ENCODE data around the gene RANBP10. TPM values are rescaled to one million over a fixed set of nuclear protein-coding genes. Genes with fewer than 3 reads are reported as not detected.
"Not testable (repeated sequence)": the region's sequence is repeated elsewhere in the genome, so short reads cannot be mapped to it uniquely, and the experiment has no call there.

Gene RANBP10
- total RNA-seq, 1 donor from 2014 or later: 21.7 TPM

DNA sequence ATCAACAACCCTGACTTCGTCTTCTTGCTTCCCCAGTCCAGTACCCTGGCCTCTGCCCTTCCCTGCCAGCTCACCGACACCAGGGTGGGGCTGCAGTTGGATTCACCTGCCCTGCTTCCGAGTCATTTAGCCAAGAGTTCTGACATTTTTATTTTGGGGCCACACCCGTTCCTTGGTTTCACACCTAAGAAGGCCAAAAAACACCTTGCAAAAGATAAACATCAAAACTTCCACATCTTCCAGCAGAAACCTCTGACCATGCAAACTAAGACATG lies 45.5 kb downstream of the RANBP10 start:
- no peak for DNase-seq (ENCODE audit: low read depth, low spot score)
- Mint-ChIP-seq H3K27me3 (ENCODE audit: low read depth) (no peaks in the 10 kb centered on the region), H3K27ac (ENCODE audit: unreplicated experiment) (peak overlapping the region; percentile 29), H3K36me3 (ENCODE audit: low read depth) (peaks cover 4% of the 10 kb centered on the region), H3K9me3 (no peaks in the 10 kb centered on the region), H3K4me3 (no peak overlapping the region), H3K4me1 (no peaks in the 10 kb centered on the region)
- TF ChIP-seq, protein P1, sequence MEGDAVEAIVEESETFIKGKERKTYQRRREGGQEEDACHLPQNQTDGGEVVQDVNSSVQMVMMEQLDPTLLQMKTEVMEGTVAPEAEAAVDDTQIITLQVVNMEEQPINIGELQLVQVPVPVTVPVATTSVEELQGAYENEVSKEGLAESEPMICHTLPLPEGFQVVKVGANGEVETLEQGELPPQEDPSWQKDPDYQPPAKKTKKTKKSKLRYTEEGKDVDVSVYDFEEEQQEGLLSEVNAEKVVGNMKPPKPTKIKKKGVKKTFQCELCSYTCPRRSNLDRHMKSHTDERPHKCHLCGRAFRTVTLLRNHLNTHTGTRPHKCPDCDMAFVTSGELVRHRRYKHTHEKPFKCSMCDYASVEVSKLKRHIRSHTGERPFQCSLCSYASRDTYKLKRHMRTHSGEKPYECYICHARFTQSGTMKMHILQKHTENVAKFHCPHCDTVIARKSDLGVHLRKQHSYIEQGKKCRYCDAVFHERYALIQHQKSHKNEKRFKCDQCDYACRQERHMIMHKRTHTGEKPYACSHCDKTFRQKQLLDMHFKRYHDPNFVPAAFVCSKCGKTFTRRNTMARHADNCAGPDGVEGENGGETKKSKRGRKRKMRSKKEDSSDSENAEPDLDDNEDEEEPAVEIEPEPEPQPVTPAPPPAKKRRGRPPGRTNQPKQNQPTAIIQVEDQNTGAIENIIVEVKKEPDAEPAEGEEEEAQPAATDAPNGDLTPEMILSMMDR (conservative IDR thresholded peaks at IDR 0.05): no peak

DNA sequence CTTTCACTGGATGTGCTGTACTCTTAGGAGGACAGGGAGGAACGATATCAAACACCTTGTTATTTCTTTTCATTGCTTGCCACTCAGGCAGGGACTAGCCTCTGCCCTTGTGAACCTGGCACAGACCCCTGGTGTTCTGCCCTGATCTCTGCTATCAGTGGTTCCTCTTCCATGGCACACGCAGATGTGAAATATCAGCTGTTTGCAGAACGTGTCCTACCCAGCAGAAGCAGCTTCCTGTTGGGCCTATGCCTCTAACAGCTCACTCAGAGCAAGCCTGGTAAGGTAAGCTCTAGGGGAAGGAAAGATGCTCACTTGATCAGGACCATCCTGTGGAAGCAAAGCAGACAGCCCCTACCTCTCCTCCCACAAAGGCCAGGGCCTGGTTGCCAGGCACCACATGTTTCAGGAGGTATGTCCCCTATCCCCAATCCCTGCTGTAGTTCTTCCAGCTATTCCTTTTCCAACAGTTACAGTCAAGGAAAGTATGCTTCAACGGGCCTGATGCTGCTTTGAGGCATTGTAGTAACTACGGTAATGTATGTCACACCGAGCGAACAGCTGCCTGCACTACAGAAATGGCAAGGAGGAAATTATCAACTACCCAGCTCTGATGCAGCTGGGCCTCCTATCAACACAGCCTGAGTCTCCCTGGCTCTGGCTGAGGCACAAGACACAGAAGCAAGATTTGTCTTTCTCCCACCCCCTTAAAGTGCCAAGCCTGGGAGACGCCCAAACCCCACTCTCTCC lies 46.0 kb downstream of the RANBP10 start:
- Mint-ChIP-seq H3K36me3 (ENCODE audit: low read depth) (peaks cover 4% of the 10 kb centered on the region), H3K27me3 (ENCODE audit: low read depth) (no peaks in the 10 kb centered on the region), H3K4me1 (no peaks in the 10 kb centered on the region), H3K4me3 (no peak overlapping the region), H3K27ac (ENCODE audit: unreplicated experiment) (peak overlapping the region; percentile 65), H3K9me3 (no peaks in the 10 kb centered on the region)
- TF ChIP-seq, protein P1 (conservative IDR thresholded peaks at IDR 0.05): no peak
- no peak for DNase-seq (ENCODE audit: low read depth, low spot score)

DNA sequence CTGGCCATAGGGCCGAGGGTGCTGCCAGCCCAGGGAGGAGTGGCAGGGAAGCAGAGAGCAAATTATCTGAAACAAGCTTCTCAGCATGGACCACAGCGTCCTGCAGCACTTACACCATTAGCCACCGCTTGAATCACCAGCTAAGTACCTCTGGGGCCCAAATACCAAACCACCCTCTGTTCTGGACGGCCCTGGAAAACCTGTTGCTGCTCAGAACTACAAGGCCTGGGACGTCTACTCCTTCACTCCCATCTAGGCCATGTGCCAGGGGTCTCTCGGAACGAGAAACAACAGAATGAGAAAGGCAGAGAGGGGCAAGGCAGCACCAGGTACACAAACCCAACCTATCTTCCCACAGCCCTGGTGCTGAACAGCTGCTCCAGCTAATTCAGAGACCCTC lies 47.4 kb downstream of the RANBP10 start:
- Mint-ChIP-seq H3K36me3 (ENCODE audit: low read depth) (peaks cover 4% of the 10 kb centered on the region), H3K27ac (ENCODE audit: unreplicated experiment) (peak overlapping the region; percentile 35), H3K9me3 (no peaks in the 10 kb centered on the region), H3K4me1 (no peaks in the 10 kb centered on the region), H3K27me3 (ENCODE audit: low read depth) (no peaks in the 10 kb centered on the region), H3K4me3 (no peak overlapping the region)
- DNase-seq (ENCODE audit: low read depth, low spot score): no peak
- TF ChIP-seq, protein P1 (conservative IDR thresholded peaks at IDR 0.05): no peak

DNA sequence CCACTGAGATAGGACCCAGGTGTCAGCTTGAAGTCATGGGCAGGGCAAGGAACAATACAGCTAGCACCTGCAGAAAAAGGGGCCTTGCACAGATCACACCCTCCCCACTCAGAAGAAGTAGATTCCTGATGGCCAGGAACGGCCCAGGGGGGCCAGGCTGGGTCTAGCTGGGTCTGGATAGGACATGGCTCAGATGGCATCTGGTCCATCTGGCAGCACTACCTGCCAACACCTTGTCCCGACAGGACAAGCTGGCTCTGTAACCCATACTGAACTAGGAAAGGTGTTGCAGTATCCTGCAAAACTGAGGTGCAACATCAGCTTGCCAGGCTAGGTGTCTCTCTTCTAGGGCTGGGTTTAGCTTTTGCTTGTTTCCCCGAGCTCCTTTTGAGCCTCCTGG lies 48.4 kb downstream of the RANBP10 start:
- TF ChIP-seq, protein P1 (conservative IDR thresholded peaks at IDR 0.05): no peak
- peaks cover 3% of the 10 kb centered on the region for H3K36me3 Mint-ChIP-seq (ENCODE audit: low read depth)
- H3K4me1 Mint-ChIP-seq: no peaks in the 10 kb centered on the region
- H3K9me3 Mint-ChIP-seq: no peaks in the 10 kb centered on the region
- no peak overlapping the region for H3K4me3 Mint-ChIP-seq
- DNase-seq (ENCODE audit: low read depth, low spot score): no peak
- no peaks in the 10 kb centered on the region for H3K27me3 Mint-ChIP-seq (ENCODE audit: low read depth)
- H3K27ac Mint-ChIP-seq (ENCODE audit: unreplicated experiment): no peak overlapping the region

DNA sequence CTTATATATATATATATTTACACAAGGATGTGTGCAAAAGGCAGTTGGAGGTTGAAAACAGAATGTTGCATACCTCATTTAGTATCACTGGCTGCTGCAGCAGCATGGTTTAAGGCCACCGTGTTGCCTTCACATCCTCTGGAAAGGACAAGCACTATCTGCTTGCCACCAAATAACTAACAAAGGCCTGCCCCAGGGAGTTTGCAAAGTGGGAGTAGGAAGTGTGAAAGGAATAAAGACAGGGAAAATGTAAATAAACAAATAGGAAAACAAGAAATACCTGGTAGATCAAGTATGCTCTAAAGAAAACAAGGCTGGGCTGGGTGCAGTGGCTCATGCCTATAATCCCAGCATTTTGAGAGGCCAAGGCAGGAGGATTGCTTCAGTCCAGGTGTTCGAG lies 53.7 kb downstream of the RANBP10 start:
- Mint-ChIP-seq H3K27ac (ENCODE audit: unreplicated experiment) (no peak overlapping the region), H3K4me1 (peaks cover 17% of the 10 kb centered on the region), H3K27me3 (ENCODE audit: low read depth) (no peaks in the 10 kb centered on the region), H3K36me3 (ENCODE audit: low read depth) (no peaks in the 10 kb centered on the region), H3K4me3 (no peak overlapping the region), H3K9me3 (no peaks in the 10 kb centered on the region)
- no peak for DNase-seq (ENCODE audit: low read depth, low spot score)
- TF ChIP-seq, protein P1 (conservative IDR thresholded peaks at IDR 0.05): no peak

DNA sequence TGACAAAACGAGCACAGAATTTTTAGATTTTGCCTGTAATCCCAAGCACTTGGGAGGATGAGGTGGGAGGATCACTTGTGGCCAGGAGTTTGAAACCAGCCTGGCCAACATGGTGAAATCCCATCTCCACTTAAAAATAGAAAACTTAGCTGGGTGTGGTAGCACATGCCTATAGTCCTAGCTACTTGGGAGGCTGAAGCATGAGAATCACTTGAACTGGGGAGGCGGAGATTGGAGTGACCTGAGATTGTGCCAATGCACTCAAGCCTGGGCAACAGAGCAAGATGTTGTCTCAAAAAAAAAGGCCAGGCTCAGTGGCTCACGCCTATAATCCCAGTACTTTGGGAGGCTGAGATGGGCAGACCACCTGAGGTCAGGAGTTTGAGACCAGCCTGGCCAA lies 55.0 kb downstream of the RANBP10 start:
- not testable (repeated sequence) for H3K9me3 Mint-ChIP-seq; DNase-seq (ENCODE audit: low read depth, low spot score); H3K4me3 Mint-ChIP-seq; H3K27me3 Mint-ChIP-seq (ENCODE audit: low read depth); H3K27ac Mint-ChIP-seq (ENCODE audit: unreplicated experiment); H3K36me3 Mint-ChIP-seq (ENCODE audit: low read depth)
- H3K4me1 Mint-ChIP-seq: peaks cover 17% of the 10 kb centered on the region
